HG03460 (cell line): ENCODE data around the gene PCNX1.
"Not testable (repeated sequence)": the region's sequence is repeated elsewhere in the genome, so short reads cannot be mapped to it uniquely, and the experiment has no call there.

Source experiments
- ATAC-seq: cut with Tn5 transposase; IDR thresholded peaks from one replicate; pipeline ENCODE4 v1.9.1; 2021; ENCODE audit not compliant: unreplicated experiment

Gene PCNX1

DNA sequence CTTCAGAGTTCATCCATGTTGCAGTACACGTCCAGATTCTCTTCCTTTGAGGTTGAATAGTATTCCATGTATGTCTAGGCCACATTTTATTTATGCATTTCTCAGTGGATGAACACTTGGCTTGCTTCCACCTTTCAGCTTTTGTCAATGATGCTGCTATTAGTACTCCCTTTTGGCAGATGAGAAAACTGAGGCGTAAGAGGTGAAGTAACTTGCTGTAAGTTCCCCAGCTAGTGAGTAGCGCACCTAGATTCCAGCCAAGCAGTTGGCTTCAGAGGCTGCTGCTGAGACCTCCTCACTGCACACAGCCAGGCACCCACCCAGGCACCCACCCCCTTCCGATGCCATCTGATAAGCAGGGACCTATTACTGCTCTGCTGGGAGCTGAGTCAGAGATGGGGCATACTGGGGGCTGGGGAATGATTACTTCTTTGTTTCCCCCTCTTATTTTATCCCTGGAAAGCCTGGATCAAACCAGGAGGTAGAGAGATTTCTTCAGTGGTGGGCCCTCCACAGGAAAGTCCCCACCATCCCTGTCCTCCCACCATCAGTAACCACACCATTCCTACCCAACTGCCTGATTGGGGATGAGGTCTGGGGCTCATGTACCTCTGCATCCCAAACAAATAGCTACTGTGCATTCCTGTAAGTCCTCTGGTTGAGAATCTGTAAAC lies 234.6 kb downstream of the PCNX1 start:
- no peak for ATAC-seq

DNA sequence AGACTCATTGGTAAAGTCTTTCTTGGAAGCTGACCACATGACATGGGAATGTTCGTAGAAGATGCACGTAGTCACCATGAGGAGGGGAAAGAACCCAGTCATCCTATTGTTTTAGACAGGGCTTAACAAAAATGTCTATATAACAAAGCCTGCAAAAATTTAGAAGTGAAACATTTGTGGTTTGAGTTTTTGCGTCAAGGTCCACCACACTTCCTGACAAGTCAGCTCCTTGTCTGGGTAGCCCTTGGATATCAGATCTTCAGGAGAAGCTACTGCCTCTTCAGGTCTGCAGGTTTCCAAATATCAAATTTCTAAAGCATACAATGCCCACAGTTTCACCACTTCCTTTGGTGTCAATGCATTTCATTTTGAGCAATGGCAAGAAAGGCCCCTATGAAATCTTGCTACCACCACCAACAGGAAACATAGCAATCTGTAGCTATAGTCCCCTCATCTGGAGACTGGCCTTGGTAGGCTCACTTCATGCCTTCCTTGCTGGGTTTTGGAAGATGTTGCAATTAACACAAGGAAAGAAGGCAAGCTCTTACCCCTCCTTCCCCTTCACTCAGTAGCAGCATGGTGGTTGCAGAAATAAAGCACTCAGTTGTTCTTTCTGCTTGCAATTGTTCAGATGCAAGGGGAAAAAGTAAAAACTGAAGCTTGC lies 235.2 kb downstream of the PCNX1 start:
- ATAC-seq, result no peak

DNA sequence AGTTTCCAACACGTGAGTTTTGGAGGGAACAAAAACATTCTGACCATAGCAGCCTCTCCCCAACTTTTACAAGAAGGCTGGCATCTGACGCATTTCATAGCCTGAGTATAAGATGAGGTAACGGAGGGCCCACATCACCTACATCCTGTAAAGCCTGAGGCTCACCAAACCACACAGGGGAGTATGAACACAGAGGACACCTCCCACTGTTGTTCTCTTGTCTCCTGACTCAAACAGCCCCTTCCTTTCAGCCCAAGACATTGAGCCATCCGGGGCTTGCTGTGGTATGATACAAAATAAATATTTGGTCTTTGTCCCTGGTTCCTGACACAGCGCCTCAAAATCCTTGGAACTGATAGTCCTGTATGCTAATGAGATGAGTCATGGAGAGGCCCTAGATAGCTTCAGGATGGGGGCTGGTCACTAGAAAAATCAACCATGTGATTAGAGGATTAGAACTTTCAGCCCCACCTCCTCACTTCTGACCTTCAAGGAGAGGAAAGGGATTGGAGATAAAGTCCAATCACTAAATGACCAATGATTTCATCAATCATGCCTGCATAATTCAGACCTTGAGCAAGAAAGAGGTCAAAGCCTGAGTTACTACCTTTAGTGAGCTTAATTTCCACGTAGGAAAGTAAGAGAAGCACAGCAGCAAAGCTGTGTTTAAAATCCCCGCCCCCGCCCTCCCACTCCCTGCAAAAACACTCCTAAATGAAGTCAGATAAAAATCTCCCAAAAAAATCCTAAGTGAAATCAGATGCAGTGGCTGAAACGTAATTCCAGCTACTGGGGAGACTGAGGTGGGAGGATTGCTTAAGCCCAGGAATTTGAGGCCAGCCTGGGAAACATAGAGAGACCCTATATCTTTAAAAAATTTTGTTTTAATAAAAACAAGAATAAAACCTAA lies 236.4 kb downstream of the PCNX1 start:
- ATAC-seq, result no peak

DNA sequence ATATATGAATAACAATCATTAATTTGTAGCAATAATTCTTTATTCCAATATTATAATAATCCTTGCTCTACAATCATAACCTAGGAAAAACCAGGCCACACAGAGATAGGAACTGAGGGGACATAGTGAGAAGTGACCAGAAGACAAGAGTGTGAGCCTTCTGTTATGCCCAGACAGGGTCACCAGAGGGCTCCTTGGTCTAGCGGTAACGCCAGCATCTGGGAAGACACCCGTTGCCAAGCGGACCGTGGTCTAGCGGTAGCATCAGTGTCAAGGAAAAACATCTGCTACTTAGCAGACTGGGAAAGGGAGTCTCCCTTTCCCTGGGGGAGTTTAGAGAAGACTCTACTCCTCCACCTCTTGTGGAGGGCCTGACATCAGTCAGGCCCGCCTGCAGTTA lies 240.1 kb downstream of the PCNX1 start:
- ATAC-seq, result not testable (repeated sequence)

DNA sequence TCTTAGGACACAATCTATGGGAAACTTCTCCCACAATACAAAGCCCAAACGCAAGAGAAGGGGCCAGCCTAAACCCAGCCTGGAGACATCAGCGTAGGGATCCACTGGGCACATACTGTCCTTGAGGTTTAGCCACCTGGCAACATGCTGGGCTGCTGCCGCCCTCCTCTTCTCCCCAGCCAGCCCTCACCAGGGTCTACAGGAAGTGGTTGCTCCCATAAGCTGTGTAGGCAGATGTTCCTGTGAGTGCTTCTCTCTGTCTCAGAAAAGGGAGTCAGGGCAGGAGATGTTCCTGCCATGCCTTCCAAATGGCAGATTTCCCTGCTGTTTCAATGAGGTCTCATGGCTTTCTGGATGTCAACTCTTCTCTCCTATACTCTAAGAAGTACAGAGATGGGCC lies 241.4 kb downstream of the PCNX1 start:
- no peak for ATAC-seq

DNA sequence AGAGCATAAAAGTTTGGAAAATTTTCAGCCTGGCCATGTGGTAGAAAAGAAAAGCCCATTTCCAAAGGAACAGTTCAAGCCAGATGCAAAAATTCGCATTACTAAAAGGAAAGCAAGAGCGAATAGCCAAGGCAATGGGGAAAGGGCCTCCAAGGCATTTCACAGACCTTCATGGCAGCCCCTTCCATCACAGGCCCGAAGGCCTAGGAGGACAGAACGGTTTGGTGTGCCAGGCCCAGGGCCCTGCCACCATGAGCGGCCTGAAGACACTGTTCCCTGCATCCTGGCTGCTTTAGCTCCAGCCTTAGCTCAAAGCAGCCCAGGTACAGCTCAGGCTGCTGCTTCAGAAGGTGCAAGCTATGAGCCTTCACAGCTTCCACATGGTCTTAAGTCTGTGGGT lies 243.5 kb downstream of the PCNX1 start:
- no peak for ATAC-seq

DNA sequence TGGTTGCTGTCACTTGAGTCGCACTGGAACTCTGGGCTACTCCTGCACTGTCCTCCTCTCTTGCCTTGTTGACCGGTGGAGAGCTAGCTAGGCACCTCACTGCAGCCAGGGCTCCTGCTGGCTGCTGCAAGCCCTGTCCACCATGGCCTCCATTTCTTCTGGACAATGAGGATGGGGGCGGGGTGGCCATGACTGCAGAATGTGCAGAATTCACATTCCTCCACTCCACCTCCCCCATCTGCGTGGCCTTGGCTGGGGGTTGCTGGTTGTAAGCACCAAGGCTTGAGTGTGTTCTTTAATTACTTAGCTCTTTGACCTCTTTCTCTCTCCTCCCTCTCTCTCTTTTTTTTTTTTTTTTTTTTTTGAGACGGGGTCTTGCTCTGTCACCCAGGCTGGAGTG lies 248.5 kb downstream of the PCNX1 start:
- ATAC-seq, result no peak

DNA sequence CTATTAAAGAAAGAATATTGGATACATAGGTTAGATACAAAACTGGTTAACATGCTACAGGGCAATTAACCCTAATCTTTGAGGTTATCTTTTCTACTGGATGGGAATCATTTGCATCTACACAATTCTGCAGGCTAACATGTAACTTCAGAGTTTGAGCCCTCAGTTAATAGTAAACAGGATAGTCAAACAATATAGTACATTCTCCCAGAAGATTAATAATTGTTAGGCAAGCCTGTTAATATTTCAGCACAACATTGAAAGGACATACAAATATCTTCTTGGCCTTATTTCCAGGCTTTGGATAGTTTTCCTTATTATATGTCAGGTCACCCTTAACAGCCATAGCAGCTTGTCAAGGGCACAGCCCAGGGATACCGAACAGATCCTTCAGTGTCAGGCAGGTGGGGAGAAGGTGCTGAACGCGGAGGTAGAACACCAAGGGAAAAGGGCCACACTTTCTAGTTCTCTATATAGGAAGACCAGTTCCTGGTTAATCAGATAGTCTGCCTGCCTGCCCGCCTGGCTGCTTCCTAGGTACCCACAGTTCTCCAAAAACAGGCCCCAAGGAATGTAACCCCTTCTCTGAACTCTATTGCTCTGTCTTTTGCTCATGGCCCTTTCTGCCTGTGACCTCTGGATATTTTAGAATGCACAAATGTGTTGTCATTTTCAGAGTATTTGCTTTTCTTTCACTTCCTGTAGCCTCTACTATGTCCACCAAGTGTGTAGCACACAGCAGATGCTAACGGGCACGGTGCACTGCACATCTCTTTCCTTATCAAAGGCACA lies 256.0 kb downstream of the PCNX1 start:
- ATAC-seq, result no peak

DNA sequence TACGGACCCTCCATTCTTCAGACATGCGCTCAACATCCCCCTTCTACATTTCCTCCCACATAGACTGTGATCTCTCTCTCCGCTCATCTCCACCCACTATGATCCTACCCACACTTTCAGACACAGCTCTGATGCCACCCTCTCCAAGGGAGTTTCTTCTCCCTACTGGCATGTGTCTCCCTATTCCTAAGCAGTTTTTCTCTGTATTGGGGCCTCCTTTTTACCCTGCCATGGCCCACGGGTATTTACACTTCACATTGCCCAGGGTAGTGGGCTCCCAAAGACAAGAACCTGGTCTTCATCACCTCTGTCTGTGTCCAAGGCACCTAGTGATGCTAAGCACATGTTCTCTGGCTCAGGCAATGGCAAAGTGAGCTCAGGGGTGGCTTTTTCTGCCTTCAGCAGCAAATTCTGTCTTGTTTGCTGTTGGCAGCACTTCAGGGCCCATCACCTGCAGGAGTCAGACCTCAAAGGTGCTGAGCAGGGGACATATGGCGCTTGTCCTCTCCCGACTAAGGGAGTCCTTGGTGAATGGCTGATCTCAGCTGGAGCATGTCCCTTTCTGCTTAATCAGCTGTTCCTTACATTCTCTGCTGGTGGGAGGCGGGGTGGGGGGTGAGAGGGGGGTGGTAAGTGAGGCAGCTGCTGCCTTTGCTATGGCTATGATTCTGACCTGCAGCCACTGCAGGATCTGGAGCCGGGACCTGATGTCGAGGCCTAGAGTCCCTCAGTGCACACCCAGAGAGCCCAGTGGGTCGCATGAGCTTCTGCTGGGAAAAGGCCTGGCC lies 256.8 kb downstream of the PCNX1 start:
- no peak for ATAC-seq
